Aorta (tissue), 5 donors: ENCODE results near the gene ECEL1. TPM values are rescaled to one million over a fixed set of nuclear protein-coding genes. Genes with fewer than 3 reads are reported as not detected.

Experiments used
- ATAC-seq: fragments of 200-7000 bp; cut with Tn5 transposase; one replicate; pipeline ENCODE4 v1.9.1; 2022; ENCODE audit warnings: moderate library complexity; ENCODE audit not compliant: low FRiP score
- DNase-seq, 2 donors: peaks; one replicate each; pipeline ENCODE4 v3.0.0-alpha.2; 2020
- H3K27ac ChIP-seq, 2 donors: one replicate each; pipeline ENCODE4 v1.5.1; 2013; ENCODE audit warnings: low read length in 2 of 2, mild to moderate bottlenecking in 2 of 2, moderate library complexity in 2 of 2, control low read depth in 1 of 2, inconsistent platforms in 1 of 2, low read depth in 1 of 2
- H3K27me3 ChIP-seq, 2 donors: one replicate each; pipeline ENCODE4 v1.6.1; 2013; ENCODE audit warnings: control low read depth in 1 of 2, low read length in 1 of 2, mild to moderate bottlenecking in 1 of 2, moderate library complexity in 1 of 2; ENCODE audit not compliant: insufficient read depth in 2 of 2, control insufficient read depth in 1 of 2
- H3K36me3 ChIP-seq, 2 donors: one replicate each; pipeline ENCODE4 v1.6.1; 2013; ENCODE audit warnings: control low read depth in 1 of 2, low read length in 1 of 2, mild to moderate bottlenecking in 1 of 2; ENCODE audit not compliant: insufficient read depth in 2 of 2, control insufficient read depth in 1 of 2
- H3K4me1 ChIP-seq, 2 donors: one replicate each; pipeline ENCODE4 v1.6.1; 2013; ENCODE audit warnings: low read length in 2 of 2, control low read depth in 1 of 2, mild to moderate bottlenecking in 1 of 2, moderate library complexity in 1 of 2; ENCODE audit not compliant: insufficient read depth in 2 of 2, control insufficient read depth in 1 of 2
- H3K4me3 ChIP-seq, 2 donors: one replicate each; pipeline ENCODE4 v1.5.1; 2013; ENCODE audit warnings: low read length in 2 of 2, control low read depth in 1 of 2, mild to moderate bottlenecking in 1 of 2
- H3K9me3 ChIP-seq: one replicate; pipeline ENCODE4 v1.6.1; 2013; ENCODE audit warnings: mild to moderate bottlenecking, low read length; ENCODE audit not compliant: control insufficient read depth
- WGBS, 2 donors: extraction: QIAGEN DNeasy Blood & Tissue Kit; methylation state at CpG; one replicate each; pipeline ENCODE4 v1.1.7; 2013; 5-methylcytosine and 5-hydroxymethylcytosine counted together
- intact Hi-C, 2 donors: fragments of 100-400 bp; cut with DNase I; formaldehyde crosslinking; loops; one replicate each; pipeline versions ENCODE4 v1.14.2 to v1.15.0; 2022
- polyA plus RNA-seq, 2 donors: library from polyadenylated mRNA; stranded (reverse); fragments of 200-250 nt; gene quantifications; one replicate each; pipeline ENCODE4 v1.2.3, GENCODE V29; 2013
- total RNA-seq, 2 donors: library from RNA; stranded (reverse); fragmentation: NEBNext Ultra II Directional; extraction: Animal tissue kit (Norgen Biotek cat#: 25700); gene quantifications; one replicate each; pipeline ENCODE4 v1.2.1, GENCODE V29; 2021
- donor health status: healthy with polysubstance abuse.
- donor health status: Bipolar disorder and iron deficiency.
- donor health status: DM: no; HTN: no; CAD: no.
- donor health status: DM: no; HTN: no; CAD: no.
- donor health status: DM: yes; HTN: yes; CAD: no.

Gene ECEL1
- total and polyA plus RNA-seq, 4 donors, result 2.1 to 7.2 TPM; not detected in 2

DNA sequence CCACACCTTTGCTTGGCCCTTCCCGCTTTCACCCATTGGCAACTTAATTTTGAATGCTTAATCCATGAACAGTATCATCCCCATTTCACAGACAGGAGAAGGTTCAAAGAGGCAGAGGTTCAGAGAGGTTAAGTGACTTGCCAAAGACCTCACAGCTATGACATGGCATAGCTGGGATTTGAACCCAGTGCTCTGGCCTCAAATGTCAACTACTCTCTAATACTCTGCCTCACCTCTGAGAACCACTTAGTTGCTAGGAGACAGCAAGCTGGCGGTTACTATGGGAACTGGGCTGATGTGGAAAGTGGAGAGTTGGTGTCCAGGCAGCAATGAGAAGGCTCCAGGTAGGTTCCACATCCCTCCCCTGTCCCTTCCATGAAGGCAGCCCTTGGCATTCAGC, 16.8 kb upstream of the ECEL1 start:
- WGBS, 2 donors, result 86 to 89% methylated on average over 2 of the region's 2 CpGs
- no peak for ATAC-seq

DNA sequence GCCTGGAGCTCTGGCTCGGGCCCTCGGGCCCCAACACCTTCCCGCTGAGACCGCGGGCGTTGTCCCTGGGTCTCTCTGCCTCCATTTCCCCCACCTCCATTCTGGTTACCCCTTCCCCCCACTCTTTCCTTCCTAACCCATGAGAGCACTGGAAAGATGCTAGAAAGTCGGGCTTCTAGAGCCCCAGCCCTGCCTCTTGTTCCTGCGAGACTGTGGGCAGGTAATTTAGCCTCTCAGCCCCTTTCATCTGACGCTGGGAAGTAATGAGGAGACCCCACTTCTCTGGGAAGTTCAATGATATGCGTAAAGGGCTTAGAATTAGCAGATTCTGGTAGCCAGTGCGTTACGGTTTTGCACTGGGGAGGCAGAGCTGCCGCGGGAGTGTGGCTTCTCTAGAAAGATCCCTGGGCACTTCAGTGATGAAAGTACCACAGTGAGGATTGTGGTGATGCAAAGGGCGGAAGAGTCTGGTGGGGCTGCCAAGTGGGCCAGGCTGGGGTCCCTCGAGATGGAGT, 16.2 kb upstream of the ECEL1 start:
- Histone ChIP-seq H3K27ac (no peak overlapping the region), H3K27me3 (no peaks in the 10 kb centered on the region), H3K4me1 (no peaks in the 10 kb centered on the region), H3K4me3 (no peak overlapping the region), H3K9me3 (no peaks in the 10 kb centered on the region), H3K36me3 (no peaks in the 10 kb centered on the region)
- ATAC-seq, result no peak
- DNase-seq, result no peak
- intact Hi-C loops, result no loop called here
- WGBS, 2 donors, result 28 to 32% methylated on average over 16 of the region's 16 CpGs

More for the DNA sequence above, 16.8 kb upstream of the ECEL1 start:
- intact Hi-C loops, result no loop called here
- H3K36me3 ChIP-seq, result no peaks in the 10 kb centered on the region
- H3K4me3 ChIP-seq, result no peak overlapping the region
- no peaks in the 10 kb centered on the region for H3K9me3 ChIP-seq
- H3K27ac ChIP-seq, result no peak overlapping the region
- H3K27me3 ChIP-seq, result no peaks in the 10 kb centered on the region
- H3K4me1 ChIP-seq, result no peaks in the 10 kb centered on the region
- no peak for DNase-seq

DNA sequence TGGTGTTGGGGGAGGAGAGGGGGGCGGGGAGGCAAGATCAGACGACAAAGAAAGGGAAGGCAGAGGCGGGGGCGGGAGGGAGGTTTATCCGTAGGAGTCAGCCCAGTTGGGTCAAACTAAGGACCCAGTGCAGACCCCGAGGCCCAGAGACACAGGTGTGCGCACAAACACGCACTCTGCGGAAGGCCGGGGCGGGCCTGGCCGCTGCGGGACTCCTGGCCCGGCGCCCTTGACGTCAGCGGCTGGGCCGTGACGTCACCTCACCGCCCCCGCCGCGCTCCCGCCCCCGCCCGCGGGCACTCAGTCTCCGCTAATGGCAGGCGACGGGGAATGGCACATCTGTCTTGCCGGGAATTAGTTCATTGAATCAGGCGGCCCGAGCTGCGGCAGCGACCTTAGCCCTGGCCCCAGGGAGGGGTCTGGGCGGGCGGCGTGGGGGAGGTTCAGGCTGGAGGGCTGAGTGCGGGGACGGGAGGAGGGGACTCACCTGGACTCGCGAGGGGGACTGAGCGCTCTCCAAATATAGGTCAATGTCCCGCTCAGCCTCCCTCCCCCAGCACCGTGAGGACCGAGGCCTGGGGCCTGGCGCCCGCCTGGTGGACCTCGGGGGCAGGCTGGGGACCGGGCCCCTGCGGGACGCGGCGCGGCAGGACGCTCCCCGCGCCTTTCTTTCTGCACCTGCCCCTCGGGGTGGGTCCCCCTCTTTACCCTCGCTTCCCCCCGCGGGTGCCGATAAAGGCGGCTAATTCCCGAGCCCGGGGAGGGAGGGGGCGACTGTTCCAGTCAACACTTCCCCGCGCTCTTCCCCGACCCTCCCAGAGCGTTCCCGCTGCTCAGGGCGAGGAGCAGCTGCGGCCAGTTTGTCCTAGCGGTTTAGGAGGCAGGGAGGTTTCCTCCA, 15.5 kb upstream of the ECEL1 start:
- intact Hi-C loops, result no loop called here
- ATAC-seq, result peak; percentile 5
- Histone ChIP-seq H3K4me3 (peak overlapping the region; percentile 6 to 39), H3K4me1 (no peaks in the 10 kb centered on the region), H3K36me3 (no peaks in the 10 kb centered on the region), H3K27ac (no peak overlapping the region), H3K27me3 (no peaks in the 10 kb centered on the region), H3K9me3 (no peaks in the 10 kb centered on the region)
- 1% methylated on average over 58 to 75 of the region's 75 CpGs for WGBS, 2 donors
- no peak for DNase-seq

GRCh38 chr2:232502511-232502910, 14.9 kb upstream of the ECEL1 start:
- ATAC-seq, result no peak
- 14 to 15% methylated on average over 18 to 21 of the region's 21 CpGs for WGBS, 2 donors

DNA sequence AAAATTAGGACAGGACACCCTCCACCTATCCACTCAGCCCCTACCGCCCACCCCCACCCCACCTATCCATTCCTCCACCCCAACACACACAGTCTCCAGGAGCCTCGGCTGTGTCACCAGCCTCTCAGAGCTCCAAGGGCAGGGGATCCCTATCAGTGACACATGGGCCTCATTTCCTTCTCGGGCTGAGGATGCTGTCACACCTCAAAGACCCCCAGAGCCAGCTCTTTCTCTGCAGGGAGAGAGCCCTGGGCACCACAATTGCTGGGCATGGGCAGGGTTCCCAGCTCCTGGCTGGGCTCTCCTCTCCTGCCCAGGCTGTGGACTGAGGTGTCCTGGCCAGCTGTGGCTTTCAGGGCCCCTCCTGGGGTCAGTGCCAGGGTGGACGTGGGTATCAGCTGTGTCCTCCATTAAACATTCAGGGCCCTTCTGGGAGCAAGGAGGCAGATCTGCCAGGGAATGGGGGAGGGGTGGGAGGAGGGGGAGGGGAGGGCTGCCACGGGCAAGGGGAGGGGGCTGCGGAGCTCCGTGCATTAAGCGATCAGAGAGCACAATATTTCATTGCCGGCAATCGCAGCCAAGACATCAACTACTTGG, 14.3 kb upstream of the ECEL1 start:
- no peak for ATAC-seq

More at GRCh38 chr2:232502511-232502910, 14.9 kb upstream of the ECEL1 start:
- Histone ChIP-seq H3K9me3 (no peaks in the 10 kb centered on the region), H3K27ac (no peak overlapping the region), H3K4me3 (no peak overlapping the region), H3K27me3 (no peaks in the 10 kb centered on the region), H3K36me3 (no peaks in the 10 kb centered on the region), H3K4me1 (no peaks in the 10 kb centered on the region)
- intact Hi-C loops, result no loop called here
- no peak for DNase-seq

DNA sequence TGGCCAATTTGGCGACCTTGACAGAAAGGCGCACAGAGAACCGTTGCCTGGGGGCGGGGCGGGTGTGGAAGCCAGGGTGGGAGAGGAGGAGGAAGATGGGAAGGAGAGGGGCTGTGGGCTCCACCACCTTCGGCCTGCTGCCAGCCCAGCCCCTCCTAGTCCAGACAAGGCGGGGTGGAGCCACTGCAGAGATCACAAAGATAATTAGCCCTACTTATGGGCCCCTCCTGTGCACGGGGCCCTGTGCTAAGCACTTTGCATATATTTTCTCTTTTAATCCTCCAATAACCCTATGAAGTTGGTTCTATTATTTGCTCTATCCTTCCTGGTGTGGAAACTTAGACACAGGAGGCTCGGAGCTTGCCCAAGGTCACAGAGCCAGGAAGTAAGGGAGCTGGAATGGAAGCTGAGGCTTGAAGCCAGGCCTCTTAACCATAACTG, 13.7 kb upstream of the ECEL1 start:
- no peaks in the 10 kb centered on the region for H3K36me3 ChIP-seq
- intact Hi-C loops, result no loop called here
- H3K27me3 ChIP-seq, result no peaks in the 10 kb centered on the region
- no peaks in the 10 kb centered on the region for H3K9me3 ChIP-seq
- H3K4me1 ChIP-seq, result no peaks in the 10 kb centered on the region
- 86 to 90% methylated on average over 9 of the region's 9 CpGs for WGBS, 2 donors
- no peak overlapping the region for H3K27ac ChIP-seq
- H3K4me3 ChIP-seq, result no peak overlapping the region
- DNase-seq, result no peak
- no peak for ATAC-seq

More for the DNA sequence above, 14.3 kb upstream of the ECEL1 start:
- no peak for DNase-seq
- Histone ChIP-seq H3K4me1 (no peaks in the 10 kb centered on the region), H3K36me3 (no peaks in the 10 kb centered on the region), H3K27me3 (no peaks in the 10 kb centered on the region), H3K27ac (no peak overlapping the region), H3K9me3 (no peaks in the 10 kb centered on the region), H3K4me3 (no peak overlapping the region)
- 37 to 50% methylated on average over 10 of the region's 10 CpGs for WGBS, 2 donors
- intact Hi-C loops, result no loop called here

GRCh38 chr2:232498452-232498851, 10.8 kb upstream of the ECEL1 start:
- Histone ChIP-seq H3K4me3 (no peak overlapping the region), H3K4me1 (no peaks in the 10 kb centered on the region), H3K9me3 (no peaks in the 10 kb centered on the region), H3K27ac (no peak overlapping the region), H3K36me3 (no peaks in the 10 kb centered on the region), H3K27me3 (no peaks in the 10 kb centered on the region)
- ATAC-seq (no peak), DNase-seq (no peak)
- WGBS, 2 donors, result 95 to 97% methylated on average over 3 of the region's 3 CpGs
- intact Hi-C loops, result no loop called here

- no peaks in the 10 kb centered on the region for H3K36me3 ChIP-seq
- ATAC-seq (no peak), DNase-seq (no peak)
- no peaks in the 10 kb centered on the region for H3K9me3 ChIP-seq
- 82% methylated on average over 13 of the region's 13 CpGs for WGBS, 2 donors
- H3K27me3 ChIP-seq, result no peaks in the 10 kb centered on the region
- H3K4me1 ChIP-seq, result no peaks in the 10 kb centered on the region
- intact Hi-C loops, result no loop called here
- H3K27ac ChIP-seq, result no peak overlapping the region
- H3K4me3 ChIP-seq, result no peak overlapping the region
Observed at GRCh38 chr2:232497348-232497747, 9.7 kb upstream of the ECEL1 start.
